Measurements from ENCODE around the gene TLK2. TPM values are rescaled to one million over a fixed set of nuclear protein-coding genes. Genes with fewer than 3 reads are reported as not detected.

The TLK2 gene
- total RNA-seq, 5 donors from 2014 or later (not counting 1 experiment from before 2014, with no cell fraction given), result 46.8 to 82.2 (median 54.7) TPM

- Mint-ChIP-seq H3K27me3 (no peaks in the 10 kb centered on the region), H3K4me3 (no peak overlapping the region), H3K27ac (no peak overlapping the region), H3K4me1 (peaks cover 0 to 3% (median under 1%) of the 10 kb centered on the region in 3 donors), H3K9me3 (no peaks in the 10 kb centered on the region), H3K36me3 (no peaks in the 10 kb centered on the region)
- Histone ChIP-seq H3K4me1 (ENCODE audit: control insufficient read depth in 1 of 2, extremely low read depth in 1 of 2, insufficient read depth in 2 of 2, low read length in 2 of 2) (no peaks in the 10 kb centered on the region), H3K36me3 (ENCODE audit: control insufficient read depth in 2 of 2, extremely low read depth in 1 of 2, insufficient read depth in 1 of 2, low read length in 1 of 2) (no peaks in the 10 kb centered on the region), H3K27ac (ENCODE audit: low read length) (no peak overlapping the region), H3K27me3 (replicated peaks in 1 of 2; ENCODE audit: control insufficient read depth in 2 of 2, extremely low read depth in 1 of 2, insufficient read depth in 2 of 2, low read length in 1 of 2) (peaks cover 0 to 3% of the 10 kb centered on the region in 2 experiments), H3K4me3 (ENCODE audit: control insufficient read depth in 1 of 2, extremely low read depth in 1 of 2, low read length in 1 of 2) (no peak overlapping the region), H3K9me3 (no peaks in the 10 kb centered on the region)
- ATAC-seq (replicated peaks in 1 of 4), result no peak
- DNase-seq, result no peak
- 62% methylated on average over 5 of the region's 9 CpGs for WGBS (ENCODE audit: insufficient coverage)
- ChIA-PET POLR2A (interaction anchor here in 1 of 2 donors (0.7 kb wide), 1 partner anchor 1440 kb away, joined by 6 read pairs; no protein-coding TSS in a partner anchor), CTCF (interaction anchor here in 1 of 2 donors (0.6 kb wide), 1 partner anchor 9 kb away, joined by 3 read pairs; no protein-coding TSS in a partner anchor)
These were observed 159.2 kb downstream of the TLK2 start for GRCh38 chr17:62637809-62638208.

GRCh38 chr17:62641153-62641552, 162.5 kb downstream of the TLK2 start:
- ChIA-PET CTCF (interaction anchor here in 1 of 2 donors (0.7 kb wide), 1 partner anchor 783 kb away, joined by 4 read pairs; no protein-coding TSS in a partner anchor), POLR2A (no interaction called here)
- H3K4me3 ChIP-seq (ENCODE audit: control insufficient read depth in 1 of 2, extremely low read depth in 1 of 2, low read length in 1 of 2), result no peak overlapping the region
- no peak for DNase-seq
- peaks cover 0 to 6% of the 10 kb centered on the region in 2 experiments for H3K27me3 ChIP-seq (replicated peaks in 1 of 2; ENCODE audit: control insufficient read depth in 2 of 2, extremely low read depth in 1 of 2, insufficient read depth in 2 of 2, low read length in 1 of 2)
- no peaks in the 10 kb centered on the region for H3K9me3 ChIP-seq
- Mint-ChIP-seq H3K9me3 (no peaks in the 10 kb centered on the region), H3K27me3 (no peaks in the 10 kb centered on the region), H3K4me1 (peaks cover 0 to 6% (median 6%) of the 10 kb centered on the region in 3 donors), H3K36me3 (no peaks in the 10 kb centered on the region), H3K4me3 (no peak overlapping the region), H3K27ac (no peak overlapping the region)
- no peak for ATAC-seq (replicated peaks in 1 of 4)
- no peaks in the 10 kb centered on the region for H3K4me1 ChIP-seq (ENCODE audit: control insufficient read depth in 1 of 2, extremely low read depth in 1 of 2, insufficient read depth in 2 of 2, low read length in 2 of 2)
- no peaks in the 10 kb centered on the region for H3K36me3 ChIP-seq (ENCODE audit: control insufficient read depth in 2 of 2, extremely low read depth in 1 of 2, insufficient read depth in 1 of 2, low read length in 1 of 2)
- no peak overlapping the region for H3K27ac ChIP-seq (ENCODE audit: low read length)
- WGBS (ENCODE audit: insufficient coverage), result 95% methylated on average over 7 of the region's 10 CpGs

- Mint-ChIP-seq H3K27ac (no peak overlapping the region), H3K36me3 (no peaks in the 10 kb centered on the region), H3K4me1 (peaks cover 0 to 6% (median 6%) of the 10 kb centered on the region in 3 donors), H3K9me3 (no peaks in the 10 kb centered on the region), H3K4me3 (no peak overlapping the region), H3K27me3 (no peaks in the 10 kb centered on the region)
- ChIA-PET POLR2A (no interaction called here), CTCF (no interaction called here)
- Histone ChIP-seq H3K4me3 (ENCODE audit: control insufficient read depth in 1 of 2, extremely low read depth in 1 of 2, low read length in 1 of 2) (no peak overlapping the region), H3K4me1 (ENCODE audit: control insufficient read depth in 1 of 2, extremely low read depth in 1 of 2, insufficient read depth in 2 of 2, low read length in 2 of 2) (no peaks in the 10 kb centered on the region), H3K36me3 (ENCODE audit: control insufficient read depth in 2 of 2, extremely low read depth in 1 of 2, insufficient read depth in 1 of 2, low read length in 1 of 2) (no peaks in the 10 kb centered on the region), H3K9me3 (no peaks in the 10 kb centered on the region), H3K27me3 (replicated peaks in 1 of 2; ENCODE audit: control insufficient read depth in 2 of 2, extremely low read depth in 1 of 2, insufficient read depth in 2 of 2, low read length in 1 of 2) (peaks cover 0 to 6% of the 10 kb centered on the region in 2 experiments), H3K27ac (ENCODE audit: low read length) (no peak overlapping the region)
- DNase-seq (no peak), ATAC-seq (replicated peaks in 1 of 4) (no peak)
- WGBS (ENCODE audit: insufficient coverage), result 73% methylated on average over 4 of the region's 6 CpGs
These were observed 163.3 kb downstream of the TLK2 start for GRCh38 chr17:62641951-62642350.

- Mint-ChIP-seq H3K4me1 (peaks cover 0 to 6% (median 6%) of the 10 kb centered on the region in 3 donors), H3K27ac (no peak overlapping the region), H3K9me3 (no peaks in the 10 kb centered on the region), H3K27me3 (no peaks in the 10 kb centered on the region), H3K36me3 (no peaks in the 10 kb centered on the region), H3K4me3 (no peak overlapping the region)
- H3K4me3 ChIP-seq (ENCODE audit: control insufficient read depth in 1 of 2, extremely low read depth in 1 of 2, low read length in 1 of 2), result no peak overlapping the region
- no peak overlapping the region for H3K27ac ChIP-seq (ENCODE audit: low read length)
- peaks cover 0 to 6% of the 10 kb centered on the region in 2 experiments for H3K27me3 ChIP-seq (replicated peaks in 1 of 2; ENCODE audit: control insufficient read depth in 2 of 2, extremely low read depth in 1 of 2, insufficient read depth in 2 of 2, low read length in 1 of 2)
- H3K9me3 ChIP-seq, result no peaks in the 10 kb centered on the region
- ChIA-PET POLR2A (no interaction called here), CTCF (no interaction called here)
- DNase-seq (no peak), ATAC-seq (replicated peaks in 1 of 4) (no peak)
- H3K36me3 ChIP-seq (ENCODE audit: control insufficient read depth in 2 of 2, extremely low read depth in 1 of 2, insufficient read depth in 1 of 2, low read length in 1 of 2), result no peaks in the 10 kb centered on the region
- no peaks in the 10 kb centered on the region for H3K4me1 ChIP-seq (ENCODE audit: control insufficient read depth in 1 of 2, extremely low read depth in 1 of 2, insufficient read depth in 2 of 2, low read length in 2 of 2)
- WGBS (ENCODE audit: insufficient coverage), result no CpG with 5 or more reads among the region's 6 CpGs
These were observed 164.9 kb downstream of the TLK2 start for GRCh38 chr17:62643496-62643895.

GRCh38 chr17:62644487-62645173, 166.0 kb downstream of the TLK2 start:
- ATAC-seq (replicated peaks in 1 of 4), result no peak
- POLR2A ChIA-PET, result no interaction called here
- Mint-ChIP-seq H3K4me1 (peaks cover 0 to 6% (median 6%) of the 10 kb centered on the region in 3 donors), H3K27ac (no peak overlapping the region), H3K9me3 (no peaks in the 10 kb centered on the region), H3K4me3 (no peak overlapping the region), H3K36me3 (no peaks in the 10 kb centered on the region), H3K27me3 (no peaks in the 10 kb centered on the region)
- CTCF ChIA-PET, result no interaction called here
- no peaks in the 10 kb centered on the region for H3K9me3 ChIP-seq
- no peaks in the 10 kb centered on the region for H3K4me1 ChIP-seq (ENCODE audit: control insufficient read depth in 1 of 2, extremely low read depth in 1 of 2, insufficient read depth in 2 of 2, low read length in 2 of 2)
- DNase-seq, result no peak
- H3K27ac ChIP-seq (ENCODE audit: low read length), result no peak overlapping the region
- H3K4me3 ChIP-seq (ENCODE audit: control insufficient read depth in 1 of 2, extremely low read depth in 1 of 2, low read length in 1 of 2), result no peak overlapping the region
- peaks cover 0 to 8% of the 10 kb centered on the region in 2 experiments for H3K27me3 ChIP-seq (replicated peaks in 1 of 2; ENCODE audit: control insufficient read depth in 2 of 2, extremely low read depth in 1 of 2, insufficient read depth in 2 of 2, low read length in 1 of 2)
- 92% methylated on average over 9 of the region's 17 CpGs for WGBS (ENCODE audit: insufficient coverage)
- H3K36me3 ChIP-seq (ENCODE audit: control insufficient read depth in 2 of 2, extremely low read depth in 1 of 2, insufficient read depth in 1 of 2, low read length in 1 of 2), result no peaks in the 10 kb centered on the region

- H3K4me1 ChIP-seq (ENCODE audit: control insufficient read depth in 1 of 2, extremely low read depth in 1 of 2, insufficient read depth in 2 of 2, low read length in 2 of 2), result peaks cover 4 to 15% of the 10 kb centered on the region in 2 experiments
- POLR2A ChIA-PET, result no interaction called here
- peaks cover 0 to 19% of the 10 kb centered on the region in 2 experiments for H3K27me3 ChIP-seq (replicated peaks in 1 of 2; ENCODE audit: control insufficient read depth in 2 of 2, extremely low read depth in 1 of 2, insufficient read depth in 2 of 2, low read length in 1 of 2)
- no peak overlapping the region for H3K4me3 ChIP-seq (ENCODE audit: control insufficient read depth in 1 of 2, extremely low read depth in 1 of 2, low read length in 1 of 2)
- 83% methylated on average over 14 of the region's 15 CpGs for WGBS (ENCODE audit: insufficient coverage)
- Mint-ChIP-seq H3K9me3 (no peaks in the 10 kb centered on the region), H3K27ac (no peak overlapping the region), H3K4me1 (peaks cover 12 to 19% (median 15%) of the 10 kb centered on the region in 3 donors), H3K27me3 (peaks cover 0 to 1% of the 10 kb centered on the region in 2 donors), H3K4me3 (no peak overlapping the region), H3K36me3 (no peaks in the 10 kb centered on the region)
- H3K36me3 ChIP-seq (ENCODE audit: control insufficient read depth in 2 of 2, extremely low read depth in 1 of 2, insufficient read depth in 1 of 2, low read length in 1 of 2), result no peaks in the 10 kb centered on the region
- no peaks in the 10 kb centered on the region for H3K9me3 ChIP-seq
- no peak overlapping the region for H3K27ac ChIP-seq (ENCODE audit: low read length)
- no peak for DNase-seq
- CTCF ChIA-PET, result no interaction called here
- ATAC-seq (replicated peaks in 1 of 4), result no peak
These were observed 169.8 kb downstream of the TLK2 start for GRCh38 chr17:62648251-62648955.

Data from T-cell (primary cell).